Spleen (tissue), 7 donors: ENCODE measurements around the gene AFF1.

Source experiments
- CTCF ChIP-seq, 11 experiments: fragments of 200-600 bp in 7 of 11; fragments of 450-650 bp in 4 of 11; sonication (generic) in 4 of 11; IDR thresholded peaks in 8 of 11; conservative IDR thresholded peaks in 3 of 11; 1 replicate in 7 of 11; 2 replicates in 4 of 11; pipeline versions ENCODE4 v1.4.0 to v1.8.0; 2016 to 2021; ENCODE audit warnings: antibody characterized with exemption in 11 of 11, inconsistent platforms in 4 of 11, mild to moderate bottlenecking in 1 of 11
- POLR2A ChIP-seq, 3 donors: fragments of 450-650 bp; IDR thresholded peaks; one replicate each; pipeline ENCODE4 v1.5.1; 2017; ENCODE audit warnings: antibody characterized with exemption in 3 of 3, mild to moderate bottlenecking in 1 of 3
- donor health status: DM: no; HTN: no; CAD: no; lungs with moderate emphysema.
- donor health status: DM: no; HTN: no; CAD: no.
- donor health status: DM: no; HTN: no; CAD: no.

GRCh38 chr4:86910820-86911684, 23.8 kb upstream of the AFF1 start:
- TF ChIP-seq CTCF (IDR thresholded peaks at IDR 0.05 in 8 of 11, conservative IDR thresholded peaks at IDR 0.05 in 3 of 11) = no peak
- TF ChIP-seq POLR2A (IDR thresholded peaks at IDR 0.05) = no peak
